GM21717 (cell line): ENCODE measurements around the gene ANKRD13B.
"Not testable (repeated sequence)": the region's sequence is repeated elsewhere in the genome, so short reads cannot be mapped to it uniquely, and the experiment has no call there.

ENCODE experiments used
- ATAC-seq: cut with Tn5 transposase; IDR thresholded peaks from one replicate; pipeline ENCODE4 v1.9.1; 2021; ENCODE audit warnings: mild to moderate bottlenecking, moderate library complexity; ENCODE audit not compliant: unreplicated experiment

Gene ANKRD13B

GRCh38 chr17:29640413-29640812 is 47.5 kb downstream of the ANKRD13B start:
- no peak for ATAC-seq

DNA sequence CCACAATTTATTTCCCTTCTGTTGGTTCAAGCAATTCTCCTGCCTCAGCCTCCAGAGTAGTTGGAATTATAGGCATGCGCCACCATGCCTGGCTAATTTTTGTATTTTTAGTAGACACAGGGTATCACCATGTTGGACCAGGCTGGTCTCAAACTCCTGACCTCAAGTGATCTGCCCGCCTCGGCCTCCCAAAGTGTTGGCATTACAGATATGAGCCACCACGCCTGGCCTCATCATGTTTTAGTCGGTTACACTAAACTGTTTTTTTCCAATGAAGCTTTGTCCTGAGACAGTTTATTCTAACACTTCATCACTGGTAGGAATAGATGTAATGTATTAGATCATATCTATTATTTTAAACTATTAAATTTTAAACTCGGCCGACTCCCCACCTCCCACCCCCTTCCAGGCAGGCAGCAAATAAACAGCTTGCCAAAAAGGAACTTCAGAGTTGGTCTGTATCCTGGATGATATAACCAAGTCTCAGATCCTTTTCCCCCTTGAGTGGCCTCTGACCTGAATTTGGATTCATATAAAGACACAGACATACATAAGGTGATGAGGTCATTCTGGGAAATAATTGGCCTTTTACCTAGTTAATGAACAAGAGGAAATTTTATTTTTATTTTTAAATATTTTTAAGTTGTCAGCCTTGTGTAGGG is 48.2 kb downstream of the ANKRD13B start:
- ATAC-seq = no peak

- ATAC-seq = no peak
These were observed 49.3 kb downstream of the ANKRD13B start for GRCh38 chr17:29642171-29642611.

- ATAC-seq = no peak
These were observed 50.9 kb downstream of the ANKRD13B start for GRCh38 chr17:29643817-29644160.

- ATAC-seq = no peak
These were observed 52.7 kb downstream of the ANKRD13B start for GRCh38 chr17:29645515-29646051.

GRCh38 chr17:29648005-29648404 is 55.1 kb downstream of the ANKRD13B start:
- no peak for ATAC-seq

GRCh38 chr17:29649359-29649758 is 56.4 kb downstream of the ANKRD13B start:
- no peak for ATAC-seq

DNA sequence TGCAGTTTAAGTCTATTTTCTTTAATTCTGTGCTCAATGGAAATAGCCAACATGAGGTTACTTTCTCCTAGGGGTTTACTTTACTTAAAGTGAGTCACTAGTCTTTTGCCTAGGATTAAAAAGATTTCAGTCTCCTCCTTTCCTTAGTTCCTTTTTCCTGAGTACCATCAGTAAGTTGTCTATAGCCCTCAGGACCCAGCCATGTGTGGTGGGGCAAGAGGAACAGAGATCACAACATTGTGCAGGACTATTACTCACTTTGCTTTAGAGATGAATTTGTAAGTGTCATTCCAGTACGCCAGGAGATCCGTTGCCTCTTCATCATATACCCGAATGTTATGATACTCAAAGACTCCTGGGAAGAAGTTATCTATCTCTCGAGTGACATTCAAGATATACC is 57.5 kb downstream of the ANKRD13B start:
- ATAC-seq = no peak

- ATAC-seq = not testable (repeated sequence)
These were observed 59.0 kb downstream of the ANKRD13B start for GRCh38 chr17:29651913-29652312.

DNA sequence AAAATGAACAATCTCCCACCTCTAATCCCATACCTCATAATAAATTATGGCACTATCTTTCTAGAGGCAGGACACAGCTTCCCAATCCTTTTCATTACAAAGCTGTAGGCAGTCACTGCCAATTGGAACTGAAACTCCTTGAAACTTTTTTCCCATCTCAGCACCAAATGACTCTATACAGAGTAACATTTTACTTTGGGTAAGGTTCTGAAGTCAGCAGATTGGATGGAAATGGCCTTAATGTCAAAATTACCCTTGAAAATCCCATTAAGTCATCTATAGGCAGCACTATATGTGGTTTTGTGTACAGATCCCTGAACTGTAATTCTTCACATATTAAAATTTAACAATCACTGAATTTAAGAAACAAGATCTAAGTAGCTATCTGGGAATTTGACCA is 60.0 kb downstream of the ANKRD13B start:
- no peak for ATAC-seq

- ATAC-seq = no peak
These were observed 61.2 kb downstream of the ANKRD13B start for GRCh38 chr17:29653995-29654714.

DNA sequence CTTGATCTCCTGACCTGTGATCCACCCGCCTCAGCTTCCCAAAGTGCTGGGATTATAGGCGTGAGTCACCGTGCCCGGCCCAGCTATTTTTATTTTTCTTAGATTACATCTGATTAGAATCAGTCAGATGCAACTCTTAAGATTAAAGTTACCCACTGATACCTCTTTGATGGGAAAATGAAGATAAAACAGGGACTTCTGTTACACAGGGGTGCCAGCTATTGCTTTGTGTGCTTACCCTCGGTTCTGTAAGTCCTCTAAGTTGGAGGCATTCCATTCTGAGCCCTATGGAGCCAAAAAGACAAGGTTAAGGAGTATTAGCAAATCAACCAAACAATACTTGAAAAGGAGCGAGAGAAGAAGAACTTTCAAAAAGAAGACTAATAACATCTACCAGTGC is 62.4 kb downstream of the ANKRD13B start:
- no peak for ATAC-seq

DNA sequence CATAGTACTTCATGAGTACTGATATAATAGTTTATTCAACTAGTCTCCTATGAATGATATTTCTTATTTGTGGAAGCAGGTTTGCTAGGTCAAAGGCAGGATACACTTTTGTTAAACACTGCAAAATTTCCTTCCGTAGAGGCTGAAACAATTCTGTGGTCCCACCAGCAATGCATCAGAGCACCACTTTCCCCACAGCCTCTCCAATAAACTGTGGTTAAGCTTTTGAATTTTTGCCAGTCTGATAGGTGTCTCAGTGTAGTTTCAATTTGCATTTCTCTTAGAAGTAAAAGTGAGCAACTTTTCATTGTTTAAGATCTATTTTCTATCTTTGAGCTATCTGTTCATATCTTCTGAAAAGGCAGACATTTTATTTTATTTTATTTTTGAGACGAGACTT is 66.2 kb downstream of the ANKRD13B start:
- no peak for ATAC-seq

DNA sequence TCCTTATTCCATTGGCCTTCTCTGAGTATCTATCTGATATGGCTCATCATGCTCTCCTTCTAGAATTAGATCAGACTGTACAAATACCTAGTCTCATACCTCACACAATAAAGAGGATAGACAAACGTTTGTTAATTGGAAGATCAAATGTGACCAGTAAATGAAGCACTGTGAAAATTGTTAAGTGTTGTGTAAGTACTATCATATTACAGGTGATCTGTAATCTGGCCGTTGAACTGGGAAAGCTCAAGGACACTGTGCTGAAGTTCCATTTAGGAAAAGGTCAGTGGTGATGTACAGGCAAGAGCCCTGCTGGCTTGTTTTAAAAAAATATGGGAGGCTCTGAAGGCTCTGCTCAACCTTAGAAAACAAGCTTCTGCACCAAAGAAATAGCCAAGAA is 68.3 kb downstream of the ANKRD13B start:
- no peak for ATAC-seq

DNA sequence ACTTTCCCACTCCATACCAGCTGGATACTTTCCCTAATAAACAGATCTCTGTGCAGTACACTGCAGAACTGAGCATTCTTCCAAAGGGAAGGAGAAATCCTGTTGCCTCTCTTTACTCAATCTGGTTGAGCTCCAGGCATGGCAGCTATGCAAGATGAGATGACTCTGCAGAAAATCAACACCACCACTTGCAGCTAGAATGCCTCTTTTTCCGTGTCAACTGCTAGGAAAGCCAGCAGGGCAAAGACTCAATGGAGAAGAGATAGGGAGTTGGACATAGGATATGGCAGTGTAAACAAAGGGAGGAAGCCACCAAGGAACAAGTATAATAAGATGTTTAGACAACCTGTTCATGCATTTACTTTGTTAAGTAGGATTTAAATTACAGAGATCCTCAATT is 70.2 kb downstream of the ANKRD13B start:
- no peak for ATAC-seq
